SK-N-SH treated with all-trans-retinoic acid at 6 μM for 48 hours (cell line): ENCODE measurements around the gene PLCB3.

Source experiments
- ATAC-seq: fragments of 200-7000 bp; cut with Tn5 transposase; 3 replicates; pipeline ENCODE4 v1.9.1; 2020; ENCODE audit warnings: mild to moderate bottlenecking, moderate library complexity
- ARNTL ChIP-seq: fragments of 450-650 bp; formaldehyde crosslinking; IDR thresholded peaks from 2 replicates; pipeline ENCODE4 v1.5.0; 2020; ENCODE audit warnings: low read depth, mild to moderate bottlenecking, moderate library complexity, borderline replicate concordance
- BACH2 ChIP-seq: fragments of 250-450 bp; sonication (Bioruptor Pico); IDR thresholded peaks from 2 replicates; pipeline ENCODE4 v1.9.0; 2021; ENCODE audit warnings: mild to moderate bottlenecking, borderline replicate concordance
- CREB5 ChIP-seq: fragments of 250-450 bp; sonication (Bioruptor Pico); IDR thresholded peaks from 2 replicates; pipeline ENCODE4 v1.5.1; 2020; ENCODE audit warnings: low read depth, mild to moderate bottlenecking, moderate library complexity
- CSRNP3 ChIP-seq: fragments of 250-450 bp; sonication (Bioruptor Pico); IDR thresholded peaks from 2 replicates; pipeline ENCODE4 v1.5.1; 2021; ENCODE audit warnings: mild to moderate bottlenecking, moderate library complexity
- GLIS3 ChIP-seq: fragments of 250-450 bp; sonication (Bioruptor Pico); IDR thresholded peaks from 2 replicates; pipeline ENCODE4 v1.5.0; 2020; ENCODE audit warnings: mild to moderate bottlenecking, moderate library complexity
- ISL1 ChIP-seq: fragments of 250-450 bp; sonication (Bioruptor Pico); IDR thresholded peaks from 2 replicates; pipeline ENCODE4 v2.1.2; 2022; ENCODE audit warnings: mild to moderate bottlenecking, moderate library complexity
- OSR1 ChIP-seq: fragments of 250-450 bp; sonication (Bioruptor Pico); IDR thresholded peaks from 2 replicates; pipeline ENCODE4 v1.8.0; 2022; ENCODE audit warnings: moderate library complexity, mild to moderate bottlenecking, inconsistent platforms
- PATZ1 ChIP-seq: fragments of 250-450 bp; sonication (Bioruptor Pico); IDR thresholded peaks from 2 replicates; pipeline ENCODE4 v1.8.0; 2020; ENCODE audit warnings: mild to moderate bottlenecking, moderate library complexity, borderline replicate concordance
- POU6F1 ChIP-seq: fragments of 250-450 bp; sonication (Bioruptor Pico); IDR thresholded peaks from 2 replicates; pipeline ENCODE4 v1.8.0; 2021; ENCODE audit warnings: low read depth, mild to moderate bottlenecking, moderate library complexity, borderline replicate concordance
- PPARA ChIP-seq: fragments of 250-450 bp; sonication (Bioruptor Pico); IDR thresholded peaks from 2 replicates; pipeline ENCODE4 v1.5.0; 2020; ENCODE audit warnings: mild to moderate bottlenecking, borderline replicate concordance
- RARB ChIP-seq: fragments of 250-450 bp; sonication (Bioruptor Pico); IDR thresholded peaks from 2 replicates; pipeline ENCODE4 v1.8.0; 2021; ENCODE audit warnings: mild to moderate bottlenecking, moderate library complexity
- SNAI2 ChIP-seq: fragments of 250-450 bp; sonication (Bioruptor Pico); IDR thresholded peaks from 2 replicates; pipeline ENCODE4 v1.5.0; 2020; ENCODE audit warnings: mild to moderate bottlenecking, moderate library complexity
- TCF4 ChIP-seq: fragments of 250-450 bp; sonication (Bioruptor Pico); IDR thresholded peaks from 2 replicates; pipeline ENCODE4 v1.8.0; 2021; ENCODE audit warnings: mild to moderate bottlenecking, moderate library complexity, borderline replicate concordance
- TSHZ2 ChIP-seq: fragments of 250-450 bp; sonication (Bioruptor Pico); IDR thresholded peaks from 2 replicates; pipeline ENCODE4 v1.5.0; 2020; ENCODE audit warnings: mild to moderate bottlenecking, moderate library complexity
- ZC3H10 ChIP-seq: fragments of 250-450 bp; sonication (Bioruptor Pico); IDR thresholded peaks from 2 replicates; pipeline ENCODE4 v1.5.1; 2021; ENCODE audit warnings: mild to moderate bottlenecking, moderate library complexity
- ZFP3 ChIP-seq: fragments of 250-450 bp; sonication (Bioruptor Pico); IDR thresholded peaks from 2 replicates; pipeline ENCODE4 v1.5.0; 2020; ENCODE audit warnings: mild to moderate bottlenecking, moderate library complexity
- ZFP30 ChIP-seq: fragments of 450-650 bp; formaldehyde crosslinking; IDR thresholded peaks from 2 replicates; pipeline ENCODE4 v1.5.0; 2022; ENCODE audit warnings: mild to moderate bottlenecking, moderate library complexity
- ZNF565 ChIP-seq: fragments of 450-650 bp; formaldehyde crosslinking; conservative IDR thresholded peaks from 2 replicates; pipeline ENCODE4 v1.5.0; 2020; ENCODE audit warnings: low read depth, mild to moderate bottlenecking, moderate library complexity
- ZNF70 ChIP-seq: fragments of 450-650 bp; formaldehyde crosslinking; IDR thresholded peaks from 2 replicates; pipeline ENCODE4 v1.5.0; 2020; ENCODE audit warnings: mild to moderate bottlenecking, moderate library complexity
- ZNF8 ChIP-seq: fragments of 450-650 bp; formaldehyde crosslinking; IDR thresholded peaks from 2 replicates; pipeline ENCODE4 v1.5.0; 2020; ENCODE audit warnings: mild to moderate bottlenecking, moderate library complexity

The PLCB3 gene

GRCh38 chr11:64208086-64208795, 43.1 kb upstream of the PLCB3 start:
- no peak for TF ChIP-seq SNAI2
- TF ChIP-seq ZFP30 (CRISPR knock-in tag), result no peak
- TF ChIP-seq GLIS3, result no peak
- no peak for TF ChIP-seq ISL1 (CRISPR knock-in tag)
- no peak for TF ChIP-seq POU6F1
- TF ChIP-seq TCF4, result no peak
- no peak for TF ChIP-seq ZNF70 (CRISPR knock-in tag)
- no peak for TF ChIP-seq PATZ1 (CRISPR knock-in tag)
- no peak for TF ChIP-seq ZNF8 (CRISPR knock-in tag)
- no peak for TF ChIP-seq OSR1 (CRISPR knock-in tag)
- TF ChIP-seq RARB (CRISPR knock-in tag), result no peak
- TF ChIP-seq ZNF565 (CRISPR knock-in tag), result no peak
- TF ChIP-seq ZC3H10 (CRISPR knock-in tag), result no peak
- no peak for ATAC-seq

- ATAC-seq, result no peak
- TF ChIP-seq PPARA (no peak), GLIS3 (no peak)
Observed at GRCh38 chr11:64208796-64209562, 42.4 kb upstream of the PLCB3 start.

GRCh38 chr11:64209563-64209843, 41.8 kb upstream of the PLCB3 start:
- ATAC-seq, result no peak
- no peak for TF ChIP-seq CREB5 (CRISPR knock-in tag)
- no peak for TF ChIP-seq ZFP3 (CRISPR knock-in tag)
- TF ChIP-seq BACH2, result no peak
- TF ChIP-seq ZNF565 (CRISPR knock-in tag), result no peak
- TF ChIP-seq POU6F1, result no peak
- TF ChIP-seq ISL1 (CRISPR knock-in tag), result no peak
- no peak for TF ChIP-seq TSHZ2 (CRISPR knock-in tag)
- TF ChIP-seq CSRNP3 (CRISPR knock-in tag), result no peak
- TF ChIP-seq ARNTL (CRISPR knock-in tag), result no peak
- no peak for TF ChIP-seq PPARA
